ENCODE data around the gene NEURL1. TPM values are rescaled to one million over a fixed set of nuclear protein-coding genes. Genes with fewer than 3 reads are reported as not detected.

Gene NEURL1
- polyA plus RNA-seq, 4 donors, result 14.6 to 48.6 (median 20.8) TPM

DNA sequence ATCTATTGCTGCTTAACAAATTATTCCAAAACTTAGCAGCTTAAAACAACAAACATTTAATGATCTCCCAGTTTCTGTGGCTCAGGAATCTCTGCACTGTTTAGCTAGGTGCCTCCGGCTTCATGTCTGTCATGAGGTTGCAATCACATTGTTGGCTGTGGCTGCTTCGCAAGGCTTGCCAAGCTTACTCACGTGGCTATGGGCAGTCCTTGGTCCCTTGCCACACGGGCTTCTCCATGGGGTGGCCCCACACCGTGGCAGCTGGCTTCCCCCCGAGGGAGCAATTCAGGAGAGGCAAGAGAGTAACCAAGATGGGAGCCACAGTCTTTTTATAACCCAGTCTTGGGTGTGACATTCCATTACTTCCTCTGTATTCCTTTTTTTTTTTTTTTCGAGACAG lies 67.4 kb downstream of the NEURL1 start:
- Histone ChIP-seq H3K4me1 (ENCODE audit: control insufficient read depth in 3 of 3, insufficient read depth in 2 of 3, low read depth in 1 of 3, low read length in 2 of 3) (peaks cover 0 to 18% (median 0%) of the 10 kb centered on the region in 3 donors), H3K27ac (ENCODE audit: low read depth in 1 of 3, low read length in 2 of 3) (no peak overlapping the region), H3K27me3 (ENCODE audit: control insufficient read depth in 3 of 3, insufficient read depth in 3 of 3, low read length in 3 of 3) (no peaks in the 10 kb centered on the region), H3K9me3 (ENCODE audit: control insufficient read depth in 2 of 2, insufficient read depth in 1 of 2, low read depth in 1 of 2, low read length in 1 of 2) (no peaks in the 10 kb centered on the region), H3K4me3 (ENCODE audit: low read depth in 1 of 3, low read length in 3 of 3) (no peak overlapping the region), H3K36me3 (ENCODE audit: control insufficient read depth in 3 of 3, insufficient read depth in 2 of 3, low read depth in 1 of 3, low read length in 3 of 3) (peaks cover 0 to 12% (median 0%) of the 10 kb centered on the region in 3 donors)
- DNase-seq (no peak), FAIRE-seq (no peak)
- 83 to 91% (median 91%) methylated on average over 7 of the region's 7 CpGs for WGBS, 3 donors

DNA sequence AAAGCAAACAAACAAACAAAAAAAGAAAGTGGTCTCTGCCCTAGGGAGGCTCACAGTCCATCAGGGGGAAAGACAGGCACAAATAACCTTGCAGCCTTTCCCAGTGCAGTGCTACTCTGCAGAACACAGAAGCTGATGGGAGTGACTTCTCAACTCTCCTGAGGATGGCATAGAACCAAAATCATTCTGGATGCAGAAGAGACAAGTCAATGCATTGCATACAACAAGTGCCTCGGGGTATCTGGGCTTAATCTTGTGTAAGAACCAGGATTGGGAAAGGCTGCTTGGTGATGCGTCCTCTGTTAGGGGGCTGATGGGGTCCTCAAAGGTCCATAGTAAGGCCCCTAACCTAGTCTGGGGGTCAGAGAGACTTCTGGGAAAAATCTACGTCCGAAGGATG lies 68.9 kb downstream of the NEURL1 start:
- H3K9me3 ChIP-seq (ENCODE audit: control insufficient read depth in 2 of 2, insufficient read depth in 1 of 2, low read depth in 1 of 2, low read length in 1 of 2), result peaks cover 0 to 1% of the 10 kb centered on the region in 2 donors
- no peak for DNase-seq
- WGBS, 3 donors, result 68 to 83% (median 73%) methylated on average over 4 of the region's 4 CpGs
- FAIRE-seq, result no peak
- no peaks in the 10 kb centered on the region for H3K27me3 ChIP-seq (ENCODE audit: control insufficient read depth in 3 of 3, insufficient read depth in 3 of 3, low read length in 3 of 3)
- H3K4me3 ChIP-seq (ENCODE audit: low read depth in 1 of 3, low read length in 3 of 3), result no peak overlapping the region
- H3K27ac ChIP-seq (ENCODE audit: low read depth in 1 of 3, low read length in 2 of 3), result no peak overlapping the region
- peaks cover 0 to 18% (median 0%) of the 10 kb centered on the region in 3 donors for H3K4me1 ChIP-seq (ENCODE audit: control insufficient read depth in 3 of 3, insufficient read depth in 2 of 3, low read depth in 1 of 3, low read length in 2 of 3)
- peaks cover 0 to 8% (median 0%) of the 10 kb centered on the region in 3 donors for H3K36me3 ChIP-seq (ENCODE audit: control insufficient read depth in 3 of 3, insufficient read depth in 2 of 3, low read depth in 1 of 3, low read length in 3 of 3)

- Histone ChIP-seq H3K4me3 (ENCODE audit: low read depth in 1 of 3, low read length in 3 of 3) (no peak overlapping the region), H3K9me3 (ENCODE audit: control insufficient read depth in 2 of 2, insufficient read depth in 1 of 2, low read depth in 1 of 2, low read length in 1 of 2) (peaks cover 0 to 4% of the 10 kb centered on the region in 2 donors), H3K4me1 (ENCODE audit: control insufficient read depth in 3 of 3, insufficient read depth in 2 of 3, low read depth in 1 of 3, low read length in 2 of 3) (peaks cover 0 to 27% (median 0%) of the 10 kb centered on the region in 3 donors), H3K36me3 (ENCODE audit: control insufficient read depth in 3 of 3, insufficient read depth in 2 of 3, low read depth in 1 of 3, low read length in 3 of 3) (peaks cover 0 to 8% (median 0%) of the 10 kb centered on the region in 3 donors), H3K27me3 (ENCODE audit: control insufficient read depth in 3 of 3, insufficient read depth in 3 of 3, low read length in 3 of 3) (no peaks in the 10 kb centered on the region), H3K27ac (ENCODE audit: low read depth in 1 of 3, low read length in 2 of 3) (no peak overlapping the region)
- DNase-seq, result no peak
- 81 to 91% (median 85%) methylated on average over 7 of the region's 7 CpGs for WGBS, 3 donors
- FAIRE-seq, result no peak
These were observed 70.0 kb downstream of the NEURL1 start for GRCh38 chr10:103563231-103564115.

GRCh38 chr10:103564116-103564501 lies 70.6 kb downstream of the NEURL1 start:
- peaks cover 0 to 27% (median 0%) of the 10 kb centered on the region in 3 donors for H3K4me1 ChIP-seq (ENCODE audit: control insufficient read depth in 3 of 3, insufficient read depth in 2 of 3, low read depth in 1 of 3, low read length in 2 of 3)
- H3K4me3 ChIP-seq (ENCODE audit: low read depth in 1 of 3, low read length in 3 of 3), result no peak overlapping the region
- 54 to 65% (median 56%) methylated on average over 7 of the region's 7 CpGs for WGBS, 3 donors
- no peaks in the 10 kb centered on the region for H3K27me3 ChIP-seq (ENCODE audit: control insufficient read depth in 3 of 3, insufficient read depth in 3 of 3, low read length in 3 of 3)
- peaks cover 0 to 6% (median 0%) of the 10 kb centered on the region in 3 donors for H3K36me3 ChIP-seq (ENCODE audit: control insufficient read depth in 3 of 3, insufficient read depth in 2 of 3, low read depth in 1 of 3, low read length in 3 of 3)
- H3K9me3 ChIP-seq (ENCODE audit: control insufficient read depth in 2 of 2, insufficient read depth in 1 of 2, low read depth in 1 of 2, low read length in 1 of 2), result peaks cover 0 to 4% of the 10 kb centered on the region in 2 donors
- peak in 1 of 2 donors; percentile 33 for DNase-seq
- no peak overlapping the region for H3K27ac ChIP-seq (ENCODE audit: low read depth in 1 of 3, low read length in 2 of 3)
- no peak for FAIRE-seq

DNA sequence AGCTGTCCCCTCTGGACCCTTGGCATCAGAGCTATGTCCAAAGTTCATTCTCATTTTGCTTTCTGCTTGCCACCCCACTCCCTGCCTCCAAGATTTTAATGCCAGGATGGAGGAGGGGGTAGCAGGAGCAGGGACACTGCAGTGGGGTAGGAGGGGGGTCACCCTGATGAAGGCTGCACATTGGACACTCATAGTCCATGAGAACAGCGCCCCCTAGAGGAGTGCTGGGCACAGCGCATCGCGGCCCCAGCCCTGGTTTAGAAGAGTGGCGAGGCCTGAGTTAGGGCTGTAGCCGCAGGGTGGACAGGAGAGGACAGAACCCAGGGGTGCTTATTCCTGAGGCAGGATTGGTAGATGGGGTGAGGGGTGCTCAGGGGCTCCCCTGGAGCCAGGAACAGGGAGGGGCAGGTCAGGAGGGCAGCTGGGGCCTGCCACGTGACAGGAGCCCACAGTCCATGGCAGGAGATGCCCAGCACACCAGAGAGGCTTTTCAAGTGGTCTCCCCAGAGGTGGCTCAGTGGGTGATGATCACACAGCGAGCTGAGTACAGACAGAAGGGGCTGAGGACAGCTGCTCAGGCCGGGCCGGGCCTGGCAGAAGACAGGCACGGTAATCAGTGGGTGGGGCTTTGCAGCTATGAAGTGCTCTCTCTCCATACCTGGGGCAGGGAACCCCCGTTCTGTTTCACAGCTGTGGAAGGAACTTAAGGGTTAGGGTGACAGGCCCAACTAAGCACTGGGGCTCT lies 71.4 kb downstream of the NEURL1 start:
- H3K27ac ChIP-seq (ENCODE audit: low read depth in 1 of 3, low read length in 2 of 3), result no peak overlapping the region
- H3K27me3 ChIP-seq (ENCODE audit: control insufficient read depth in 3 of 3, insufficient read depth in 3 of 3, low read length in 3 of 3), result no peaks in the 10 kb centered on the region
- H3K9me3 ChIP-seq (ENCODE audit: control insufficient read depth in 2 of 2, insufficient read depth in 1 of 2, low read depth in 1 of 2, low read length in 1 of 2), result peaks cover 0 to 4% of the 10 kb centered on the region in 2 donors
- 38 to 59% (median 44%) methylated on average over 12 of the region's 12 CpGs for WGBS, 3 donors
- peak in 1 of 2 donors; percentile 68 for DNase-seq
- H3K4me3 ChIP-seq (ENCODE audit: low read depth in 1 of 3, low read length in 3 of 3), result no peak overlapping the region
- H3K4me1 ChIP-seq (ENCODE audit: control insufficient read depth in 3 of 3, insufficient read depth in 2 of 3, low read depth in 1 of 3, low read length in 2 of 3), result peaks cover 0 to 31% (median 0%) of the 10 kb centered on the region in 3 donors
- peaks cover 0 to 2% (median 0%) of the 10 kb centered on the region in 3 donors for H3K36me3 ChIP-seq (ENCODE audit: control insufficient read depth in 3 of 3, insufficient read depth in 2 of 3, low read depth in 1 of 3, low read length in 3 of 3)
- no peak for FAIRE-seq

- peaks cover 0 to 4% of the 10 kb centered on the region in 2 donors for H3K9me3 ChIP-seq (ENCODE audit: control insufficient read depth in 2 of 2, insufficient read depth in 1 of 2, low read depth in 1 of 2, low read length in 1 of 2)
- WGBS, 3 donors, result 57 to 68% (median 64%) methylated on average over 3 of the region's 3 CpGs
- H3K4me3 ChIP-seq (ENCODE audit: low read depth in 1 of 3, low read length in 3 of 3), result no peak overlapping the region
- no peak overlapping the region for H3K27ac ChIP-seq (ENCODE audit: low read depth in 1 of 3, low read length in 2 of 3)
- no peaks in the 10 kb centered on the region for H3K27me3 ChIP-seq (ENCODE audit: control insufficient read depth in 3 of 3, insufficient read depth in 3 of 3, low read length in 3 of 3)
- H3K36me3 ChIP-seq (ENCODE audit: control insufficient read depth in 3 of 3, insufficient read depth in 2 of 3, low read depth in 1 of 3, low read length in 3 of 3), result peaks cover 0 to 5% (median 0%) of the 10 kb centered on the region in 3 donors
- FAIRE-seq (no peak), DNase-seq (no peak)
- H3K4me1 ChIP-seq (ENCODE audit: control insufficient read depth in 3 of 3, insufficient read depth in 2 of 3, low read depth in 1 of 3, low read length in 2 of 3), result peaks cover 0 to 45% (median 0%) of the 10 kb centered on the region in 3 donors
These were observed 73.0 kb downstream of the NEURL1 start for GRCh38 chr10:103566536-103566935.

DNA sequence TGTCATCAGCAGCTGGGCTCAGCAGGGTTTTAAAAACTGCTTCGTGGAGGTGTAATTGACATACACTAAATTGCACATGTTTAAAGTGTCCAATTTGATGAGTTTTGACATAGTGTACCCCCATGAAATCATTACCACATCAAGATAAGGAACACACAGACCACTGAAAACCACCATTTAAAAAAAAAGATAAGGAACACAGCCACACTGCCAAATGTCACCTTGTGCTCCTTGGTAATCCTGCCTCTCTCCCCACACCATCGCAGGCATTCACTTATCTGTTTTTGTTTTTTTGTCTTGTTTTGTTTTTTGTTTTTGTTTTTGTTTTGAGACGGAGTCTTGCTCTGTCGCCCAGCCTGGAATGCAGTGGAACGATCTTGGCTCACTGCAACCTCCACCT lies 75.0 kb downstream of the NEURL1 start:
- peaks cover 0 to 4% of the 10 kb centered on the region in 2 donors for H3K9me3 ChIP-seq (ENCODE audit: control insufficient read depth in 2 of 2, insufficient read depth in 1 of 2, low read depth in 1 of 2, low read length in 1 of 2)
- H3K4me3 ChIP-seq (ENCODE audit: low read depth in 1 of 3, low read length in 3 of 3), result no peak overlapping the region
- H3K27ac ChIP-seq (ENCODE audit: low read depth in 1 of 3, low read length in 2 of 3), result peak overlapping the region in 1 of 3 donors; percentile 32
- FAIRE-seq (no peak), DNase-seq (no peak)
- 92 to 94% (median 94%) methylated on average over 5 of the region's 5 CpGs for WGBS, 3 donors
- peaks cover 0 to 19% (median 0%) of the 10 kb centered on the region in 3 donors for H3K36me3 ChIP-seq (ENCODE audit: control insufficient read depth in 3 of 3, insufficient read depth in 2 of 3, low read depth in 1 of 3, low read length in 3 of 3)
- no peaks in the 10 kb centered on the region for H3K27me3 ChIP-seq (ENCODE audit: control insufficient read depth in 3 of 3, insufficient read depth in 3 of 3, low read length in 3 of 3)
- peaks cover 0 to 64% (median 0%) of the 10 kb centered on the region in 3 donors for H3K4me1 ChIP-seq (ENCODE audit: control insufficient read depth in 3 of 3, insufficient read depth in 2 of 3, low read depth in 1 of 3, low read length in 2 of 3)

GRCh38 chr10:103569896-103570295 lies 76.4 kb downstream of the NEURL1 start:
- Histone ChIP-seq H3K36me3 (ENCODE audit: control insufficient read depth in 3 of 3, insufficient read depth in 2 of 3, low read depth in 1 of 3, low read length in 3 of 3) (peaks cover 0 to 19% (median 0%) of the 10 kb centered on the region in 3 donors), H3K27ac (ENCODE audit: low read depth in 1 of 3, low read length in 2 of 3) (peak overlapping the region in 1 of 3 donors; percentile 3), H3K27me3 (ENCODE audit: control insufficient read depth in 3 of 3, insufficient read depth in 3 of 3, low read length in 3 of 3) (no peaks in the 10 kb centered on the region), H3K4me3 (ENCODE audit: low read depth in 1 of 3, low read length in 3 of 3) (no peak overlapping the region), H3K4me1 (ENCODE audit: control insufficient read depth in 3 of 3, insufficient read depth in 2 of 3, low read depth in 1 of 3, low read length in 2 of 3) (peaks cover 0 to 63% (median 0%) of the 10 kb centered on the region in 3 donors), H3K9me3 (ENCODE audit: control insufficient read depth in 2 of 2, insufficient read depth in 1 of 2, low read depth in 1 of 2, low read length in 1 of 2) (peaks cover 0 to 4% of the 10 kb centered on the region in 2 donors)
- no peak for FAIRE-seq
- 66 to 83% (median 69%) methylated on average over 5 of the region's 5 CpGs for WGBS, 3 donors
- peak in 1 of 2 donors; percentile 30 for DNase-seq

Measured in small intestine (tissue), 7 donors.